ENCODE measurements around the gene NOL12.

GRCh38 chr22:37663521-37664140, 22.5 kb upstream of the NOL12 start:
- no peak for TF ChIP-seq FOXP2 (optimal IDR thresholded peaks at IDR 0.05; ENCODE audit: control extremely low read depth, extremely low read length, insufficient read depth)
- TF ChIP-seq EZH2 (IDR thresholded peaks at IDR 0.05): no peak
- TF ChIP-seq POLR2AphosphoS5 (IDR thresholded peaks at IDR 0.05; ENCODE audit: borderline replicate concordance, low read depth, low read length): no peak
